Fibroblast of lung (primary cell): Measurements from ENCODE around the gene KCNK18. TPM values are rescaled to one million over a fixed set of nuclear protein-coding genes. Genes with fewer than 3 reads are reported as not detected.

ENCODE experiments used
- DNase-seq, 2 donors: peaks; one replicate each; pipeline versions ENCODE4 v3.0.0 to v3.0.0-alpha.2; 2010; ENCODE audit warnings: low read depth in 2 of 2
- H2AFZ ChIP-seq: 2 replicates; pipeline ENCODE4 v1.5.1; 2012; ENCODE audit warnings: low read length, control low read depth, inconsistent platforms
- H3K27ac ChIP-seq: 2 replicates; pipeline ENCODE4 v1.5.1; 2011; ENCODE audit warnings: low read length, control low read depth; ENCODE audit not compliant: insufficient read depth
- H3K27me3 ChIP-seq: 2 replicates; pipeline ENCODE4 v1.5.1; 2011; ENCODE audit warnings: mild to moderate bottlenecking, low read length; ENCODE audit not compliant: control insufficient read depth, insufficient read depth
- H3K36me3 ChIP-seq: 2 replicates; pipeline ENCODE4 v1.5.1; 2011; ENCODE audit warnings: low read length; ENCODE audit not compliant: control insufficient read depth, insufficient read depth
- H3K4me1 ChIP-seq: 2 replicates; pipeline ENCODE4 v1.5.1; 2011; ENCODE audit warnings: low read length; ENCODE audit not compliant: control insufficient read depth, insufficient read depth; ENCODE audit errors: extremely low read depth
- H3K4me2 ChIP-seq: 2 replicates; pipeline ENCODE4 v1.5.1; 2011; ENCODE audit warnings: low read length, control low read depth; ENCODE audit not compliant: insufficient read depth; ENCODE audit errors: extremely low read depth
- H3K4me3 ChIP-seq, 4 experiments: fragments of 200-600 bp in 1 of 4; sonication (generic) in 1 of 4; replicated peaks in 1 of 4; 2 replicates each; pipeline ENCODE4 v1.5.1; 2011 to 2016; ENCODE audit warnings: low read length in 4 of 4, low read depth in 3 of 4, mild to moderate bottlenecking in 3 of 4, control low read depth in 2 of 4, inconsistent platforms in 1 of 4, mixed read lengths in 1 of 4; ENCODE audit not compliant: insufficient read depth in 1 of 4; ENCODE audit errors: control extremely low read depth in 1 of 4
- H3K79me2 ChIP-seq: 2 replicates; pipeline ENCODE4 v1.5.1; 2012; ENCODE audit warnings: mild to moderate bottlenecking, low read length, inconsistent platforms; ENCODE audit not compliant: control insufficient read depth, insufficient read depth
- H3K9ac ChIP-seq: 2 replicates; pipeline ENCODE4 v1.5.1; 2011; ENCODE audit warnings: mild to moderate bottlenecking, low read length, control low read depth; ENCODE audit not compliant: insufficient read depth
- H3K9me3 ChIP-seq: 2 replicates; pipeline ENCODE4 v1.5.1; 2012; ENCODE audit warnings: low read depth, low read length; ENCODE audit not compliant: control insufficient read depth, insufficient read depth
- H4K20me1 ChIP-seq: 2 replicates; pipeline ENCODE4 v1.5.1; 2011; ENCODE audit warnings: low read length; ENCODE audit not compliant: control insufficient read depth, insufficient read depth; ENCODE audit errors: extremely low read depth
- EZH2 ChIP-seq: IDR thresholded peaks from 2 replicates; pipeline ENCODE4 v1.5.1; 2012; ENCODE audit warnings: low read length, control low read depth, mild to moderate bottlenecking; ENCODE audit errors: missing control alignments
- polyA plus RNA-seq, 2 donors: library from polyadenylated mRNA; depleted of rRNA in 1 of 2; stranded (reverse) in 1 of 2; unstranded in 1 of 2; fragments of >200 nt; gene quantifications; 2 replicates each; pipeline ENCODE4 v1.2.1, GENCODE V29; 2011 to 2012; ENCODE audit warnings: missing spikeins in 1 of 2
- total RNA-seq: library from RNA; depleted of rRNA; stranded (reverse); fragments of >200 nt; gene quantifications from 2 replicates; pipeline ENCODE4 v1.2.1, GENCODE V29; 2014
- TF ChIP-seq, protein P1 (sequence below), 2 donors: IDR thresholded peaks in 1 of 2; conservative IDR thresholded peaks in 1 of 2; 1 replicate in 1 of 2; 2 replicates in 1 of 2; pipeline ENCODE4 v1.5.1; 2011 to 2012; ENCODE audit warnings: low read length in 2 of 2, control low read depth in 1 of 2, inconsistent platforms in 1 of 2, low read depth in 1 of 2, mild to moderate bottlenecking in 1 of 2

Gene KCNK18
- total and polyA plus RNA-seq, 2 donors (not counting 1 experiment from before 2014, with no cell fraction given), result not detected

DNA sequence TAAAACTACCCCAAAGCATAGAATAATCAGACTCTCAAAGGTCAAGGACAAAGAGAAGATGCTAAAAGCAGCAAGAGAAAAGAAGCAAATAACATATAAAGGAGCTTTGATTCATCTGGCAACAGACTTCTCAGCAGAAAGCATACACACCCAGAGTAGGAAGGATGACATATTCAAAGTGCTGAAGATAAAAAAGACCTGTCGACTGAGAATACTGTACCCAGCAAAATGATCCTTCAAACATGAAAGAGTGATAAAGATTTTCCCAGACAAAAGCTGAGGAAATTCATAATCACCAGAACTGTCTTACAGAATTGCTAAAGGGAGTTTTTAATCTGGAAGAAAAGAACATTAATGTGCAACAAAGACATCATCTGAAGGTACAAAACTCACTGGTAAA lies 14.9 kb downstream of the KCNK18 start:
- H3K4me3 ChIP-seq, result no peak overlapping the region
- H3K9ac ChIP-seq, result no peak overlapping the region
- no peak for DNase-seq
- no peaks in the 10 kb centered on the region for H3K79me2 ChIP-seq
- no peaks in the 10 kb centered on the region for H3K9me3 ChIP-seq
- H3K27ac ChIP-seq, result no peak overlapping the region
- TF ChIP-seq, protein P1, sequence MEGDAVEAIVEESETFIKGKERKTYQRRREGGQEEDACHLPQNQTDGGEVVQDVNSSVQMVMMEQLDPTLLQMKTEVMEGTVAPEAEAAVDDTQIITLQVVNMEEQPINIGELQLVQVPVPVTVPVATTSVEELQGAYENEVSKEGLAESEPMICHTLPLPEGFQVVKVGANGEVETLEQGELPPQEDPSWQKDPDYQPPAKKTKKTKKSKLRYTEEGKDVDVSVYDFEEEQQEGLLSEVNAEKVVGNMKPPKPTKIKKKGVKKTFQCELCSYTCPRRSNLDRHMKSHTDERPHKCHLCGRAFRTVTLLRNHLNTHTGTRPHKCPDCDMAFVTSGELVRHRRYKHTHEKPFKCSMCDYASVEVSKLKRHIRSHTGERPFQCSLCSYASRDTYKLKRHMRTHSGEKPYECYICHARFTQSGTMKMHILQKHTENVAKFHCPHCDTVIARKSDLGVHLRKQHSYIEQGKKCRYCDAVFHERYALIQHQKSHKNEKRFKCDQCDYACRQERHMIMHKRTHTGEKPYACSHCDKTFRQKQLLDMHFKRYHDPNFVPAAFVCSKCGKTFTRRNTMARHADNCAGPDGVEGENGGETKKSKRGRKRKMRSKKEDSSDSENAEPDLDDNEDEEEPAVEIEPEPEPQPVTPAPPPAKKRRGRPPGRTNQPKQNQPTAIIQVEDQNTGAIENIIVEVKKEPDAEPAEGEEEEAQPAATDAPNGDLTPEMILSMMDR (conservative IDR thresholded peaks at IDR 0.05 in 1 of 2, IDR thresholded peaks at IDR 0.05 in 1 of 2; ENCODE audit: low read depth in 1 of 2, low read length in 2 of 2), result no peak
- TF ChIP-seq EZH2, result no peak
- no peaks in the 10 kb centered on the region for H3K4me1 ChIP-seq
- no peaks in the 10 kb centered on the region for H4K20me1 ChIP-seq
- no peaks in the 10 kb centered on the region for H3K36me3 ChIP-seq
- H2AFZ ChIP-seq, result no peak overlapping the region
- no peak overlapping the region for H3K4me2 ChIP-seq
- no peaks in the 10 kb centered on the region for H3K27me3 ChIP-seq

DNA sequence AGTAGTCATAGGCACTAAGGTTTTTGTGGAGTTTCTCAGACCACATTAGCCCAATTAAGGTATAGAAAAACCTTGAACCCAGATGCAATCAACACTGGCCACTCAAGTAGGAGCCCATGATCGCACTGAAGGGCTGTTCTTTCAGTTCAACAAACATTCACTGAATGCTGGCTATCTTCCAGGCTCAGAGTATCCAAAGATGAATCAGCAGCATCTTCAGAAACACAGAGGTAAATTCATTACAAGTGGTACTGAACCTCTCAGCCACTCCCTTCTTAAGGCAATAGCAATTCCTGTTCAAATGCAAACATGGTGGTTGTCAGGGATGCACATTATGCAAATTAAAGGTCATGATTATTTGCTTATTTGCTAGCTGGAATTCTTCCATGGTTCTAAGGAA lies 17.1 kb downstream of the KCNK18 start:
- no peak overlapping the region for H2AFZ ChIP-seq
- DNase-seq, result peak in 1 of 2 donors; percentile 9
- no peak overlapping the region for H3K9ac ChIP-seq
- H3K79me2 ChIP-seq, result no peaks in the 10 kb centered on the region
- no peak overlapping the region for H3K4me3 ChIP-seq
- no peaks in the 10 kb centered on the region for H3K9me3 ChIP-seq
- TF ChIP-seq, protein P1 (conservative IDR thresholded peaks at IDR 0.05 in 1 of 2, IDR thresholded peaks at IDR 0.05 in 1 of 2; ENCODE audit: low read depth in 1 of 2, low read length in 2 of 2), result no peak
- TF ChIP-seq EZH2, result no peak
- H3K27me3 ChIP-seq, result no peaks in the 10 kb centered on the region
- no peak overlapping the region for H3K4me2 ChIP-seq
- no peaks in the 10 kb centered on the region for H3K4me1 ChIP-seq
- no peaks in the 10 kb centered on the region for H4K20me1 ChIP-seq
- no peaks in the 10 kb centered on the region for H3K36me3 ChIP-seq
- H3K27ac ChIP-seq, result no peak overlapping the region

DNA sequence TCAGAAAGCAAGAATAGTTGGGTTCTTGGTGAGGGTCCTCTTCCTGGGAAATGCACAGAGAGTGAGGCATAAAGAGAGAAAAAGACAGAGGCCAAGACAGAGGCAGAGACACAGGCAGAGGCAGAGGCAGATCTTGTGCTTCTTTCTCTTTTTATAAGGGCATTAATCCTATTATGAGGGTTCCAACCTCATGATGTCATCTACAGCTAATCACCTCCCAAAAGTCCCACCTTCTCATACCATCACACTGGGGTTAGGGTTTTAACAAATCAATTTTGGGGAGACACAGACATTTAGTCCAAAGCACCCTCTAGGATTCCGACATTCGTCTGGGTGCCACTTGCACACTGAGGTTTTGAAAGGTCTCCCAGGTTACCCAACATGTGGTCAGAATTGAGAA lies 17.8 kb downstream of the KCNK18 start:
- Histone ChIP-seq H3K4me3 (no peak overlapping the region), H2AFZ (no peak overlapping the region), H3K9me3 (no peaks in the 10 kb centered on the region), H3K4me2 (no peak overlapping the region), H3K79me2 (no peaks in the 10 kb centered on the region), H3K4me1 (no peaks in the 10 kb centered on the region), H3K27ac (no peak overlapping the region), H4K20me1 (no peaks in the 10 kb centered on the region), H3K27me3 (no peaks in the 10 kb centered on the region), H3K36me3 (no peaks in the 10 kb centered on the region), H3K9ac (no peak overlapping the region)
- no peak for TF ChIP-seq EZH2
- TF ChIP-seq, protein P1 (conservative IDR thresholded peaks at IDR 0.05 in 1 of 2, IDR thresholded peaks at IDR 0.05 in 1 of 2; ENCODE audit: low read depth in 1 of 2, low read length in 2 of 2), result no peak
- DNase-seq, result no peak
